GOT3 (cell line): ENCODE data around the gene MOB1B.
"Not testable (repeated sequence)": the region's sequence is repeated elsewhere in the genome, so short reads cannot be mapped to it uniquely, and the experiment has no call there.

Experiments used
- DNase-seq: peaks from one replicate; lab custom pipeline; 2025; ENCODE audit warnings: mixed read lengths; lab: John Stamatoyannopoulos, UW

The MOB1B gene

DNA sequence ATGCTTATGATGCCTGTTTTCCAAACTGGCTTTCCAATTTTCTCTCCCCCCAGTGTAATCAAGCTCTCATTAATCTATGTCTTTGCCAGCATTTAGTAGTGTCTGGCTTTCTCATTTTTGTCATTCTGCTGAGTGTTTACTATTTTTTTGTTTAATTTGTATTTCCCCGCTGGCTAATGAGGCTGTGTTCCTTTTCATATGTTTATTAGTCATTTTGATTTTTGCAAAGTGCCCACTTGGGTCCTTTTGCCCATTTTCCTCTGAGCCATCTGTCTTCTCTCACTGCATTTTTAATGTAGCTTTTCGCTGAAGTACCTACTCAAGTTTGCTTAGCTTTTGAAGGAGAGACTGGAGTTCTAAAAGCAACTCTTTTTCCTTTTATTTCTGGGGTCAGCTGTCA lies 106.0 kb downstream of the MOB1B start:
- DNase-seq, result no peak

- no peak for DNase-seq
These were observed 106.9 kb downstream of the MOB1B start for GRCh38 chr4:71009086-71009485.

- DNase-seq, result no peak
These were observed 107.9 kb downstream of the MOB1B start for GRCh38 chr4:71009890-71010588.

DNA sequence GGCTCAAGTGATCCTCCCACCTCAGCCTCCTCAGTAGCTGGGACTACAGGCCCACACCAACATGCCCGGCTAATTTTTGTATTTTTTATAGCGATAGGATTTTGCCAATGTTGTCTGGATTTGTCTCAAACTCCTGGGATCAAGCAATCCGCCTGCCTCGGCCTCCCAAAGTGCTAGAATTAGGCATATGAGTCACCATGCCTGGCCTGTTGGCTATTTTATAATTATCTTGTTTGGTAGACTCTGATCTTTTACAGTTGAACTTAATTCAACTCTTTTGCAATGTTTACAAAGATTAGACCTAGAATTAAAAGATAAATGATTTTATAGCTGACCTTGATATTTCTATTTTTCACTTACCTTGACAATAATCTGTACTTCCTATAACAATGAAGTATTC lies 109.3 kb downstream of the MOB1B start:
- no peak for DNase-seq

DNA sequence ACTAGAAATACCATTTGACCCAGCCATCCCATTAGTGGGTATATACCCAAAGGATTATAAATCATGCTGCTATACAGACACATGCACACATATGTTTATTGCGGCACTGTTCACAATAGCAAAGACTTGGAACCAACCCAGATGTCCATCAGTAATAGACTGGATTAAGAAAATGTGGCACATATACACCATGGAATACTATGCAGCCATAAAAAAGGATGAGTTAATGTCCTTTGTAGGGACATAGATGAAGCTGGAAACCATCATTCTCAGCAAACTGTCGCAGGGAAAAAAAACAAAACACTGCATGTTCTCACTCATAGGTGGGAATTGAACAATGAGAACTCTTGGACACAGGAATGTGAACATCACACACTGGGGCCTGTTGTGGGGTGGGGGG lies 115.2 kb downstream of the MOB1B start:
- not testable (repeated sequence) for DNase-seq

DNA sequence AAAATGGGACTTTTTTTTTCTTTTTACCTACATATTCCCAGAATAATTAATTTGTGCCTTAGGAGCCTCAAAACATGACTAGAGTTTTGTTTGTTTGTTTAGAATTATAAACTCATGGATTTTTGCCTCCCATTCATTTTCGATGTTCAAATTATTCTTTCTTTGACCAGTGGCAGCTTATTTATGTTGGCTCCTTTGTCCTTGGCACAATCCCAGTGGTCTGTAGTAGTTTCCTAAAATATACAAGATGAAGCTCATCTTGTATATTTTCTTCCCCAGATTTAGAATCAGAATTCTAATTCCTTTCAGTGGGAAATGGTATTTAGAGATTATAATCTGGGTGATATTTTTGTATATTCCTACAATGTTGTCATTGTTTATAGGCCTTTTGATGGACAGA lies 118.4 kb downstream of the MOB1B start:
- DNase-seq, result no peak

DNA sequence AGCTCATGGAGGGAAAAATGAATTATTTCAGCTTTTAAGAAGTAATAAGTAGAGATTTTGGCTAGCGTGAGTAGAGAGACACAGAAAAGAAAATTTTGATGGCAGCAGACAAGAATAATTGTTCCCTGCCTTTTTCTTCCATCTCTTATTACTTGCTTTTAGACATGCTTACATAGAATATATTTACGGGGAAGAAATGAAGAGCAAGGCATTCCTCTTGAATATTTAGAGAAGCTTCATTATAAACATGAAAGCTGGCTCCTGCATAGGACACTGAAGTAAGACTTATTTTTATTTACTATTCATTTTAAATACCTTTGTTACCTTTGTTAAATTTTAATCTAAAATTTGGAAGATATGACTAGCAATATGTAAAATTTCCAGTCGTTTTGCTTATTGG lies 123.5 kb downstream of the MOB1B start:
- no peak for DNase-seq

DNA sequence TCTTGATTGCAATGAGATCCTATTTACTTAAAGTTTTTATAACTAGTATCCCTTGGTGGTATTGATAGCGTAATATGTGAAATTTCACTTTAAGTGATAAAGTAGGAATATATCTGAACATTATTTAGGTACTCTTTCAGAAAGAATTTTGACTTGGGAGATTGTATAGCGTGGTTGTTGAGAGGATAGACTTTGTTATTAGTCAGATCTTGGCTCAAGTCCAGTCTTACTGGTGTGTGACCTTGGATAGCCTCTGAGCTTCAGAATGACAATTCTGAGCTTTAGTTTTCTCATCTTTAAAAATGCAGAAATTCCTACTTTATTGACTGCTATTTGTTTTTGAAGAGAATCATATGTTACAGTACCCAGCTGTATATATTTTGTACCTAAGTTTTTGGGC lies 123.9 kb downstream of the MOB1B start:
- DNase-seq, result no peak

DNA sequence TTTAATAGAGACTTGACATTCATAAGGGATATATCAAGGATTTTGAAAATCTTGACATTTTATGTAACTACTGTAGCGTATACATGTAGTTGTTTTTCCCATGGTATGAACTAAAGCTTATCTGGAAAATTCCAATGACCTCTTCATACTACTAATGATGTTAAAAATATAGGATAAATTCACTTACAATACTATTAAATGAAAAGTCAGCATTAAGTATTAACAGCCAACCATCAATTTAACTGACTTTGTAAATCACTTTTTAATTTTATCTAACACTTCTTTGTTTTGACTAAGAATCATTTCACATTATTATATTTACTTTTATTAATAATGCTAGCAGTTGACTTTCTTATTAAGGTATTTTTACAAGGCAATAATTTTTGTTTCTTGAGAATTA lies 125.4 kb downstream of the MOB1B start:
- DNase-seq, result no peak

GRCh38 chr4:71029504-71029903 lies 127.3 kb downstream of the MOB1B start:
- DNase-seq, result no peak

GRCh38 chr4:71032106-71032505 lies 129.9 kb downstream of the MOB1B start:
- DNase-seq, result not testable (repeated sequence)
